Measurements from ENCODE around the gene CELF2.

Gene CELF2

GRCh38 chr10:11004144-11005077 is 13.3 kb upstream of the CELF2 start:
- DNase-seq, result no peak

- DNase-seq, result no peak
Measured at GRCh38 chr10:11005725-11006427, 11.8 kb upstream of the CELF2 start.

GRCh38 chr10:11006428-11006825 is 11.2 kb upstream of the CELF2 start:
- DNase-seq, result no peak

GRCh38 chr10:11007476-11008020 is 10.1 kb upstream of the CELF2 start:
- no peak for DNase-seq

- DNase-seq, result peak; percentile 25
Measured at GRCh38 chr10:11009471-11010308, 8.0 kb upstream of the CELF2 start.

- DNase-seq, result no peak
Measured at GRCh38 chr10:11010582-11010981, 7.1 kb upstream of the CELF2 start.

- no peak for DNase-seq
Measured at GRCh38 chr10:11011436-11011835, 6.2 kb upstream of the CELF2 start.

GRCh38 chr10:11011984-11012383 is 5.7 kb upstream of the CELF2 start:
- no peak for DNase-seq

- DNase-seq, result no peak
Measured at GRCh38 chr10:11012421-11013295, 5.0 kb upstream of the CELF2 start.

- no peak for DNase-seq
Measured at GRCh38 chr10:11013836-11014235, 3.8 kb upstream of the CELF2 start.

GRCh38 chr10:11014671-11015445 is 2.8 kb upstream of the CELF2 start:
- no peak for DNase-seq

GRCh38 chr10:11015446-11015934 is 2.2 kb upstream of the CELF2 start:
- DNase-seq, result peak; percentile 22

GRCh38 chr10:11017000-11017569 is 587 bp upstream of the CELF2 start:
- DNase-seq, result no peak

- no peak for DNase-seq
Measured at GRCh38 chr10:11018432-11018841, 765 bp downstream of the CELF2 start.

GRCh38 chr10:11018855-11019631 is 1.4 kb downstream of the CELF2 start:
- no peak for DNase-seq

- DNase-seq, result no peak
Measured at GRCh38 chr10:11019724-11020547, 2.3 kb downstream of the CELF2 start.

- DNase-seq, result no peak
Measured at GRCh38 chr10:11020548-11020942, 2.9 kb downstream of the CELF2 start.

GRCh38 chr10:11022213-11022612 is 4.5 kb downstream of the CELF2 start:
- no peak for DNase-seq
